Nasal cavity respiratory epithelium epithelial cell of viscerocranial mucosa (primary cell): ENCODE data around the gene SLAMF8. TPM values are rescaled to one million over a fixed set of nuclear protein-coding genes. Genes with fewer than 3 reads are reported as not detected.

Source experiments
- total RNA-seq: library from RNA; depleted of rRNA; stranded (reverse); fragments of >200 nt; gene quantifications from 2 replicates; pipeline ENCODE4 v1.2.3, GENCODE V29; 2014

Gene SLAMF8
- not detected in 2 replicates for total RNA-seq

GRCh38 chr1:159826441-159827101 is at the start of gene SLAMF8:
TSS of gene SLAMF8 (plus strand) at chr1:159826873. CDS start at chr1:159826899, 26 bp downstream.

DNA sequence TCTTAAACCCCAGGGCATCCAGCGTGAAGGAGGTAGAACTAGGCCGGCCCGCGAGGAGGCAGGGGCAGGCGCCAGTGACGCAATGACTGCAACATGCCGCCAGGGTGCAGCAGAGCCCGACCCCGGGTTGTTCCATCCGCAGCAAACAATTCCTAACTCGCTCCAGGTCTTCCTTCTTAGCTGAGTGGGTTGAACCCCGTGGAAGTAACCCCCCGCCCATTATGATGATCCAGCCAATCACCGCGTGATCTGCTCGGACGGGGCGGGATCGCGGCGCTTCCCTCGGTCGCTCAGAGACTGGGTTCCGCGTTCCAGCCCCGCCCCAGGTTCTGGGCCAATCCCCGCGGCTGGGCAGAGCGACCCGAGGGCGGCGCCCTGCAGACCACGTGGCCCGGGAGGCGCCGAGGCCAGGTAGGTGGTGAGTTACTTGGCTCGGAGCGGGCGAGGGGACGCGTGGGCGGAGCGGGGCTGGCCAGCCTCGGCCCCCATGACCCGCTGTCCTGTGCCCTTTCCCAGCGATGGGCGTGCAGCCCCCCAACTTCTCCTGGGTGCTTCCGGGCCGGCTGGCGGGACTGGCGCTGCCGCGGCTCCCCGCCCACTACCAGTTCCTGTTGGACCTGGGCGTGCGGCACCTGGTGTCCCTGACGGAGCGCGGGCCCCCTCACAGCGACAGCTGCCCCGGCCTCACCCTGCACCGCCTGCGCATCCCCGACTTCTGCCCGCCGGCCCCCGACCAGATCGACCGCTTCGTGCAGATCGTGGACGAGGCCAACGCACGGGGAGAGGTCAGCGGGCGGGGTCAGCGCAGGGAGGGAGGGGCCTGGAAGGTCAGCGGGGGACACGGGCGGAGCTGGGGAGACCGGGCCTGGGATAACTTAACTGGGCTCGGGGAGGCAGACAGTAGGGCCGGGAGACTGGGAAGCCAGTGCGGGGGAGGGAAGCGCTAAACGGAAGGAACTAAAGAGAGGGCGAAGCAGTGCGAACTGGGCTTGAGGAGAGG is 45.8 kb upstream of the SLAMF8 start, which contains the start of gene DUSP23:
TSS of gene DUSP23 (plus strand) at position 380 of the 1,000 bp plus-strand sequence. CDS start at position 519, 139 bp downstream.

DNA sequence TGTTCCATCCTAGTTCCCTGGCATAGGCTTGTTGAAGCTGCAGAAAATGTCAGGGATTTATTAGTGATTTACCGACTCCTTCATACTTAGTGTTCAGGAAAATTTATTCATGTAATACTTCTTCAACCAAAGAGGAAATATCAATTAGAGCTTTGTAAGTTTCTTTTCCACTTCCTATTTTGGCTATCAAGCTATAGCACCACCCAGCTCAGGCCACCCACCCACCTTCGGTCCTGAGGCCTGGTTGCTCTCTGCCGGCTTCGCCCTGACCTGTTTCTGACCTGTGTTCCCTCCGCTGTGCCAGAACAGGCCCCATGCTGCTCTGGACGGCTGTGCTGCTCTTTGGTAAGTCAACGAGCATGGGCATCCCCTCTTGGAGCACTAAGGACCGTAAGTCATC is 24.6 kb upstream of the SLAMF8 start, which contains the start of gene FCRL6:
TSS of gene FCRL6 (plus strand) at position 250 of the 400 bp plus-strand sequence. CDS start at position 315, 65 bp downstream.

DNA sequence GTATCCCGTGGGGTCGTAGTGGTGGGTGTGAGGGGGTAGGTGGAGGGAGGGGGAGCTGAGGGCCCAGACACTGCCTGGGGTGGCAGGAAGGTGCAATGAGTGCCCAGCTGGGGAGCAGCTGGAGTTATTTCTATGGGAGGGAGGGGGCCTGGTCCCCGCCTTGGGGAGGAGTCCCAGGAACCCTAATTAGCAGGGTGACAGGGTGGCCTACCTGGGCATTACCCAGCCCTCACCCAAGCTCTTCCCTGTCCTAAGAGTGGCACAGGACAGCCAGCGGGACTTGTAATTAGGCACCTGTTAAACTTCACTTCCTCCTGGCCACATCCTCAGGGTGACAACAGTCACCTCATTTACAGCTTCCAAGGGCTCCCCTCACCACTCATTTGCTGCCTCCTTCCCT is 35.9 kb downstream of the SLAMF8 start, which contains the start of gene VSIG8:
TSS of gene VSIG8 (minus strand) at position 101 of the 400 bp plus-strand sequence. CDS start 136 bp downstream, outside the sequence.

Other genes with a start within 250 kb of the SLAMF8 start
- gene APCS, start 239.0 kb upstream of the SLAMF8 start, total RNA-seq = not detected in 2 replicates
- not detected in 2 replicates for gene CRP, start 112.3 kb upstream of the SLAMF8 start, total RNA-seq
- gene DUSP23, start 45.9 kb upstream of the SLAMF8 start, total RNA-seq = 29.4 and 46.0 TPM in 2 replicates
- gene FCRL6, start 24.5 kb upstream of the SLAMF8 start, total RNA-seq = not detected in 2 replicates
- gene VSIG8, start 35.8 kb downstream of the SLAMF8 start, total RNA-seq = 0.34 TPM in 1 of 2 replicates, not detected in the other
- gene CFAP45, start 73.3 kb downstream of the SLAMF8 start, total RNA-seq = 0.14 and 0.34 TPM in 2 replicates
- 168 and 336 TPM in 2 replicates for gene TAGLN2, start 98.6 kb downstream of the SLAMF8 start, total RNA-seq
- 3.1 and 20.9 TPM in 2 replicates for gene IGSF9, start 118.7 kb downstream of the SLAMF8 start, total RNA-seq
- gene SLAMF9, start 127.4 kb downstream of the SLAMF8 start, total RNA-seq = 0.14 and 6.8 TPM in 2 replicates
- 3.2 and 3.8 TPM in 2 replicates for gene PIGM, start 205.1 kb downstream of the SLAMF8 start, total RNA-seq
- gene KCNJ10, start 243.3 kb downstream of the SLAMF8 start, total RNA-seq = not detected in 2 replicates